Left lung (tissue), 10 donors: ENCODE measurements around the gene RASGEF1C. TPM values are rescaled to one million over a fixed set of nuclear protein-coding genes. Genes with fewer than 3 reads are reported as not detected.

ENCODE experiments used
- ATAC-seq: fragments of 200-7000 bp; cut with Tn5 transposase; one replicate; pipeline ENCODE4 v1.9.1; 2020; ENCODE audit warnings: moderate library complexity
- DNase-seq, 4 donors: peaks; one replicate each; pipeline ENCODE4 v3.0.0-alpha.2; 2013 to 2020
- H3K27ac ChIP-seq, 2 donors: fragments of 200-600 bp; sonication (generic) in 1 of 2; one replicate each; pipeline versions ENCODE4 v1.5.0 to v1.8.0; 2020 to 2021
- H3K27me3 ChIP-seq, 2 donors: fragments of 200-600 bp; sonication (generic) in 1 of 2; one replicate each; pipeline versions ENCODE4 v1.5.0 to v1.8.0; 2020 to 2021
- H3K36me3 ChIP-seq, 2 donors: fragments of 200-600 bp; sonication (generic) in 1 of 2; one replicate each; pipeline versions ENCODE4 v1.5.0 to v1.8.0; 2020 to 2021
- H3K4me1 ChIP-seq, 2 donors: fragments of 200-600 bp; one replicate each; pipeline ENCODE4 v1.8.0; 2021
- H3K4me3 ChIP-seq, 2 donors: fragments of 200-600 bp; sonication (generic) in 1 of 2; one replicate each; pipeline versions ENCODE4 v1.5.0 to v1.8.0; 2020 to 2021; ENCODE audit warnings: mild to moderate bottlenecking in 1 of 2
- H3K9me3 ChIP-seq, 2 donors: fragments of 200-600 bp; sonication (generic) in 1 of 2; one replicate each; pipeline versions ENCODE4 v1.5.0 to v1.8.0; 2020 to 2021
- CTCF ChIP-seq, 2 donors: fragments of 200-600 bp; sonication (generic) in 1 of 2; IDR thresholded peaks; one replicate each; pipeline versions ENCODE4 v1.5.0 to v1.8.0; 2021; ENCODE audit warnings: antibody characterized with exemption in 2 of 2
- intact Hi-C, 2 donors: fragments of 100-400 bp; cut with DNase I; formaldehyde crosslinking; loops; one replicate each; pipeline versions ENCODE4 v1.11.2 to v1.14.2; 2022
- polyA plus RNA-seq, 6 donors: library from polyadenylated mRNA; unstranded; fragments of 120-200 nt; gene quantifications; one replicate each; pipeline ENCODE4 v1.2.1, GENCODE V29; 2013; ENCODE audit not compliant: insufficient read length in 6 of 6
- total RNA-seq, 2 donors: library from RNA; stranded (reverse); fragmentation: NEBNext Ultra II Directional; extraction: Animal tissue kit (Norgen Biotek cat#: 25700); gene quantifications; one replicate each; pipeline ENCODE4 v1.2.1, GENCODE V29; 2021
- donor health status: DM: no; HTN: yes; CAD: no.
- donor health status: DM: no; HTN: no; CAD: no.

The RASGEF1C gene
- total and polyA plus RNA-seq, 8 donors = 0.09 to 0.34 (median 0.17) TPM; not detected in 3

DNA sequence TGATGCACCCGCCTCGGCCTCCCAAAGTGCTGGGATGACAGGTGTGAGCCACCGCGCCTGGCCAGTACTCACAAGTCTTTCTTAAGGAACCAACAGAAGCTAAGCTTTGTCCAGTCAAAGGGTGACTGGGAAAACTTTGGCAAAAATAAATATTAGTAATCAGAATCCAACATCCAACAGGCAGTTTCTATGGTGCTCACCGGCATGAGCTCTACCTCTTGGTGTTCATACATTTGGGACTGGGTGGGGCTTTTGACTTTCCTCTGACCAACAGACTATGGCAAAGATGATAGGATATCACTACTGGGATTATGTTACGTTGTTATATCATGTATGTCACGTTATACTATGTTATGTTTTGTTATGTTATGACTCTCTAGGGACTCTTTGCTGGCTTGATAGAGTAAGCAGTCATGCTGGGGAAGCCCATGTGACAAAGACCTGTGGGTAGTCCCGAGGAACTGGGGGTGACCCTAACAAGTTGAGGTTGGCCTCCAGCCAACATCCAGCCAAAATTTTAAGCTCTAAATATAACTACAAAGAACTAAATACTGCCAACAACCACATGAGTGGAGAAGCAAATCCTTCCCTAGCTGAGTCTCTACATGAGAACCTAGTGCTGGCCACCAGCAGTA, 6.0 kb downstream of the RASGEF1C start:
- no peaks in the 10 kb centered on the region for H3K4me1 ChIP-seq
- H3K4me3 ChIP-seq = no peak overlapping the region
- no peaks in the 10 kb centered on the region for H3K9me3 ChIP-seq
- no peaks in the 10 kb centered on the region for H3K36me3 ChIP-seq
- DNase-seq (no peak), ATAC-seq (no peak)
- peaks cover 13 to 54% of the 10 kb centered on the region in 2 donors for H3K27me3 ChIP-seq
- TF ChIP-seq CTCF (IDR thresholded peaks at IDR 0.05) = no peak
- intact Hi-C loops = no loop called here
- H3K27ac ChIP-seq = no peak overlapping the region

DNA sequence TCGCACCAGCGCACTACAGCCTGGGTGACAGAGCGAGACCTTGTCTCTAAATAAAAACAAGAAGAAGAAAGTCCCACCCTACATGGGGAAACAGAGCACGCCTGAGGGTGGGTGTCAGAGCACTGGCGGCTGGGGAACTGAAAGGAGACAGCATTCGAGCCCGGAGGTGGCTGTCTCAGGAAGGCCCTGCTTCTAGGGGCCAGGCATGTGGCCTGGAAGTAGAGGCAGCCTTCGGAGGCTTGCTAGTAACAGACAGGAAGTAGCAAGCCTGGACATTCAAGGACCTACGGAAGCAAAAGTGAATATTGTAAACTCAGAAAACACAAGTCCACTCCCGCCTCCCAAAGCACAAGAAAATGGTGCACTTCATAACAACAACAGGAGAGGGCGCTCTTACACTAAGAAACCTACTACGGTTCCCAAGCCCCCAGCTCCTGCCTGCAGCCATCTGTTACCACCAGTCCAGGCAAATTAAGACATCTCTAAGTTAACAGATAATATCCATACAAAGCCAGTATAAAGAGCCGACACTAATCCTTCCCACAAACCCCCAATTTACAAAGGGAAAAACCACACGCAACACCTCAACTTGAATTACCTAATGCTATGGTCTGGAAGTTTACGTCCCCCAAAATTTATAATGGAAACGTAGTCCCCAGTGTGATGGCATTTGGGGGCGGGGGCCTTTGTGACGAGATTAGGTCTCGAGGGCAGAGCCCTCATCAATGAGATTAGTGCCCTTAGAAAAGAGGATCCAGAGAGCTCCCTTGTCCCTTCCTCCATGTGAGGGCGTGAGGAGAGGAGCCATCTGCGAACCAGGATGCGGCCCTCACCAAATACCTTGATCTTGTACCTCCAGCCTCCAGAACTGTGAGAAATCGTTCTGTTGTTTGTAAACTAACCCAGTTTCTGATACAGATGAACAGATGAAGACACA, 7.7 kb downstream of the RASGEF1C start:
- Histone ChIP-seq H3K9me3 (no peaks in the 10 kb centered on the region), H3K36me3 (no peaks in the 10 kb centered on the region), H3K4me3 (no peak overlapping the region), H3K27me3 (peaks cover 0 to 39% of the 10 kb centered on the region in 2 donors), H3K27ac (no peak overlapping the region), H3K4me1 (no peaks in the 10 kb centered on the region)
- peak in 1 of 2 donors; percentile 18 for TF ChIP-seq CTCF (IDR thresholded peaks at IDR 0.05)
- intact Hi-C loops = no loop called here
- DNase-seq (no peak), ATAC-seq (peak; percentile 30)

DNA sequence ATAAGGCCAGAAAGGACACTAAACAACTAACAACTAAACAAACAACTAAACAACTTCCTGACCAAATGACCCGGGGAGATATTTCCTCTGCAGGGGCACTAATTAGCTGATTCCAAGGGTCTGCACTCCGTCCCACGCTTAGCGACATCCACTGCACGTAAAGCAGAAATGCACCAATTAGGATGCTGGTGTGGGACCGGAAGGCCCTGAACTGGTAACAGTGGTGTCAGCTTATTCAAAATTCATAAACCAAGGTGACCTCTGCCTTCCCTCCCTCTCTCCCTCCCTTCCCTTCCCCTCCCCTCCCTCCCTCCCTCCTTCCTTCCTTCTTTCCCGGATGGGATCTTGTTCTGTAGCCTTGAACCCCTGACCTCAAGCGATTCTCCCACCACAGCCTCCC, 9.6 kb downstream of the RASGEF1C start:
- DNase-seq = no peak
- no peak overlapping the region for H3K4me3 ChIP-seq
- intact Hi-C loops = no loop called here

DNA sequence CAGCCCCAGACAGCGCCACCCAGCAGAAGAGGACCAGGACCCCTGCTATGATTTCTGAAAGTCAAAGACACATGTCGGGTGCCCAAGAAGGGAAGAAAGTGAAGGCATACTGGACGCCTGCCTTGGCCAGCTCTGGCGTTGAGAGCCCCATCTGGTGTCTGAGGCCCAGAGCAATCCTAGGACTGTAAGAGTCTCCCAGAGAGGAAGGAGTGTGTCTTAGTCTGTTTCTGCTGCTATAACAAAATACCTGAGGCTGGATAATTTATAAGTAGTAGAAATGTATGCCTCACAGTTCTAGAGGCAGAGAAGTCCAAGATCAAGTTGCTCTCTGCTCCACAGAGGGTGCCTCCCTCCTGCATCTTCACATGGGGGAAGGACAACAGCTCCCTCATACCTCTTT, 10.8 kb downstream of the RASGEF1C start:
- no peak overlapping the region for H3K27ac ChIP-seq
- intact Hi-C loops = no loop called here
- peaks cover 0 to 21% of the 10 kb centered on the region in 2 donors for H3K27me3 ChIP-seq
- no peaks in the 10 kb centered on the region for H3K9me3 ChIP-seq
- DNase-seq = no peak
- H3K4me3 ChIP-seq = no peak overlapping the region
- no peaks in the 10 kb centered on the region for H3K4me1 ChIP-seq
- no peak for TF ChIP-seq CTCF (IDR thresholded peaks at IDR 0.05)
- H3K36me3 ChIP-seq = no peaks in the 10 kb centered on the region
- ATAC-seq = no peak

More for the DNA sequence above, 9.6 kb downstream of the RASGEF1C start:
- H3K27me3 ChIP-seq = peaks cover 0 to 26% of the 10 kb centered on the region in 2 donors
- no peak for TF ChIP-seq CTCF (IDR thresholded peaks at IDR 0.05)
- ATAC-seq = no peak
- no peaks in the 10 kb centered on the region for H3K9me3 ChIP-seq
- H3K4me1 ChIP-seq = no peaks in the 10 kb centered on the region
- no peaks in the 10 kb centered on the region for H3K36me3 ChIP-seq
- H3K27ac ChIP-seq = no peak overlapping the region

- H3K36me3 ChIP-seq = no peaks in the 10 kb centered on the region
- no peak for TF ChIP-seq CTCF (IDR thresholded peaks at IDR 0.05)
- ATAC-seq = no peak
Observed at GRCh38 chr5:180197016-180197702, 11.9 kb downstream of the RASGEF1C start.

More at GRCh38 chr5:180197016-180197702, 11.9 kb downstream of the RASGEF1C start:
- Histone ChIP-seq H3K9me3 (no peaks in the 10 kb centered on the region), H3K27ac (no peak overlapping the region), H3K4me3 (no peak overlapping the region), H3K27me3 (peaks cover 0 to 21% of the 10 kb centered on the region in 2 donors), H3K4me1 (no peaks in the 10 kb centered on the region)
- DNase-seq = no peak
- intact Hi-C loops = no loop called here
